Cerebellar cortex (tissue), 1 donor: ENCODE measurements around the gene NR1D1.

Experiments
- DNase-seq: peaks from one replicate; pipeline ENCODE4 v3.0.0-alpha.2; 2015; ENCODE audit warnings: low spot score

NR1D1 gene

DNA sequence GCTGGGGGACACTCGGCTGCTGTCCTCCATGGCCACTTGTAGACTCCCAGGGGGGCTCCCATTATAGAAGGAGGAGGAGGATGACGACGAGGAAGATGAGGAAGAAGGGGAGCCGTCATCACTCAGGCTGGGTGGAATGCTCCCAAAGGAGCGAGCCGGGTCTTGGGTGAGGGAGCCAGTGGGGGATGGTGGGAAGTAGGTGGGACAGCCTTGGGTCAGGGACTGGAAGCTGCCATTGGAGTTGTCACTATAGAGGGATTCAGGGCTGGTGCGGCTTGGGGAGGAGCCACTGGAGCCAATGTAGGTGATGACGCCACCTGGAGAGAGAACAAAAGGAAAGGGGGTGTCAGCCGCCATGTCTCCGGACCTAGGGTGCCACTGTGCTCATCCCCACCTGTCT lies 3.3 kb downstream of the NR1D1 start:
- DNase-seq: no peak

DNA sequence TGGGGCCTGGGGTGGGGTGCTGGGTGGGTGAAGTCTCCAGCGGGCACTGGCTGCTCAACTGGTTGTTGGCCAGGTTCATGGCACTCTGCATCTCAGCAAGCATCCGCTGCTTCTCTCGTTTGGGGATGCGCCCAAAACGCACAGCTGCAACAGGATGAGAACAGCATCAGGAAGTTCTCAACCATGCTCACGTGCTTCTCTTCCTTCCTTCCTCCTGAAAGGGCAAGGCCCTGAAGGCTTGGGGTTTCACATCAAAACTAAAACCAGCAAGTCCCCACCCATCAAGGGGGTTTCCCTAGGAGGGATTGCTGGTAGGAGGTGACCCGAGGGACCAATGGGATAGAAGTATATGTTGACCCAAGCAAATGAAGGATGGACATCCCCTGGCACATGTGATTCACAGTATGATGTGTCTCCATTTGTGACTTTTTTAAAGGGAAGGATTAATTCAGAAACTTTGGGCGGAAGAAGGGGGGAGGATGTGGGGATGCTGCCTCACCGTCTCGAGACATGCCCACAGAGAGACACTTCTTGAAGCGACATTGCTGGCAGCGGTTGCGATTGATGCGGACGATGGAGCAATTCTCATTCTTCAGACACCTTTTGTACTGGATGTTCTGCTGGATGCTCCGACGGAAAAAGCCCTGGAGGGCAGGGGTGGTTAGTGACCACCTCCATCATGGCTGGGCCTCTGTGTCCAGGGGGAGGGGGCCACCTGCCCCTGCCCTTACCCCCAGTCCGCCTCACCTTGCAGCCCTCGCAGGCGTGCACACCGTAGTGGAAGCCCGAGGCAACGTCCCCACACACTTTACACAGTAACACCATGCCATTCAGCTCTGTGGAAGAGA lies 4.2 kb downstream of the NR1D1 start:
- DNase-seq: no peak

DNA sequence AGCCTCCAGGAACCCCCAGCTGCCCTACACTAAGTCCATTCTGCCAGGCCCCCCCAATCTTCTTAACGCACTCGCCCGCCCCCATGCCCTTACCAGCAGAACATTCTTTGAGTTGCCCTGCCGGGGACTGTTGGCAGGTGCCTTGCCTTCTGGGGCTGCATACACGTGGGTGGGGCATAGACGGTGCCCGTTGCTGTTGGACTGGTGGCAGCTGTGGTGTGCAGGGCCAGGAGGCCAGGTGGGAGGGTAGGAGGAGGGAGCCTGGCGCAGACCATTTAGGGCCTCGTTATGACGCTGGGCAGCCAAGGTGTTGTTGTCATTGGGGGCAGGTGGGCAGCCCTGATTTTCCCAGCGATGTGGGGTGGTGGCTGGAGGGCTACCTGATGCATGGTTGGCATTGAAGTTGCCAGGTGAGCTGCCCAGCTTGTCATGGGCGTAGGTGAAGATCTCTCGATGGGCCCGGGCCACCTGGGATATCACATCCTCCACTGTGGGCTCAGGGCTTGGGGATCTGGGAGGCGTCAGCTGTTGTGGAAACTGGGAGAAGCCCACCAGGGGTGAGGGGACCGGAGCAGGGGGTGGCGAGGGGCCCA lies 4.9 kb downstream of the NR1D1 start:
- no peak for DNase-seq

DNA sequence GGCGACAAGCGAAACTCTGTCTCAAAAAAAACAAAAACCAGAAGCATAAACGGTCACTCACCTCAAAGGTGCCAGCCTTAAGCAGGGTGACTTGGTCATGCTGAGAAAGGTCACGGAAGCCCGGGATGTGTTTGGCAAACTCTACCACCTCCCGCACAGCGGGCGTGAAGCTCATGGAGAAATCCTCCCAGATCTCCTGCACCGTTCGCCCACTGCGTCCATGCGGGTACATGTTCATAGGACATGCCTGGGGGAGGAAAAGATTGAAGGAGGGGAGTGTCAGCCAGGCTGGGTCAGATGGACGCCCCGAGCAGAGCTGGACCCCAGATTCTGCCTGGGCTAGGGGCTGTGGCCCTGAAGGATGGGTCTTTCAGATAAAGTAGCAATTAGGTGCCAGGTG lies 5.5 kb downstream of the NR1D1 start:
- no peak for DNase-seq

DNA sequence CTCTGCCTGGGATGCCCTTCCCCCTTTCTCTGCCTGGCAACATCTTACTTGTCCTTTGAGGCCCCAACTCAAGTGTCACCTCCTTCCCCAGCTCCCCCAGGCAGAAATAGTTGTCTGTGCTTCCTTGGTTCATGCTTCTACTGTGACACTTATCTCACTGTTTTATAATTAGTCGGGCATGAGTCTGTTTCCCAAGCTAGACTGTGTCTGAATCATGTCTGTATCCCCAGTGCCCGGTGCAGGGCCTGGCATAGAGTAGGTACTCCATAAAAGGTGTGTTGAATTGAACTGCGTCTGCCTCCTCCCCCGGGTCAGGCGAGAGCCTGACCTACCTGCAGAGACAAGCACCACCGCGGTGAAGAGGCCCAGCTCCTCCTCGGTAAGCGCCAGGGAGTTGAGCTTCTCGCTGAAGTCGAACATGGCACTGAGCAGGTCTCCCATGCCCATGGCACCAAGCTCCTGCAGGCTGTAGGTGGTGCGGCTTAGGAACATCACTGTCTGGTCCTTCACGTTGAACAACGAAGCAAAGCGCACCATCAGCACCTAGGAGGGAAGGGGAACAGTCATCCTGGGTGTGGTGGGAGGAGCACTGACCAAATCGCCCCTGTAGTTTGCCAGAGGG lies 6.7 kb downstream of the NR1D1 start:
- DNase-seq: no peak

DNA sequence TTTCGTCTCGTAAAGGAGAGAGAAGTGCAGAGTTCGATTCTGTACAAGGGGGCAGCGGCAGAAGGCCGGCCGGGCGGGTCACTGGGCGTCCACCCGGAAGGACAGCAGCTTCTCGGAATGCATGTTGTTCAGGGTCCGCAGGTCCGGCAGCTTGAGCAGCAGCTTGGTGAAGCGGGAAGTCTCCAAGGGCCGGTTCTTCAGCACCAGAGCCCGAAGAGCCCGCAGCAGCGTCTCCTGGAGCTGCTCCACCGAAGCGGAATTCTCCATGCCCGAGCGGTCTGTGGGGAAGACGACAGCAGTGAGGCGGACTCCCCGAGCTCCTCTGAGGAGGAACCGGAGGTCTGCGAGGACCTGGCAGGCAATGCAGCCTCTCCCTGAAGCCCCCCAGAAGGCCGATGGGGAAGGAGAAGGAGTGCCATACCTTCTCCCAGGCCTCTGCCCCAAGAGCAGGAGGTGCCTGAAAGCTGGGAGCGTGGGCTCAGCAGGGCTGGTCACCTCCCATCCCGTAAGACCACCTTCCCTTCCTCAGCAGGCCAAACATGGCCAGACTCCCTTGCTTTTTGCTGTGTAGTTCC lies 7.3 kb downstream of the NR1D1 start:
- DNase-seq: no peak

DNA sequence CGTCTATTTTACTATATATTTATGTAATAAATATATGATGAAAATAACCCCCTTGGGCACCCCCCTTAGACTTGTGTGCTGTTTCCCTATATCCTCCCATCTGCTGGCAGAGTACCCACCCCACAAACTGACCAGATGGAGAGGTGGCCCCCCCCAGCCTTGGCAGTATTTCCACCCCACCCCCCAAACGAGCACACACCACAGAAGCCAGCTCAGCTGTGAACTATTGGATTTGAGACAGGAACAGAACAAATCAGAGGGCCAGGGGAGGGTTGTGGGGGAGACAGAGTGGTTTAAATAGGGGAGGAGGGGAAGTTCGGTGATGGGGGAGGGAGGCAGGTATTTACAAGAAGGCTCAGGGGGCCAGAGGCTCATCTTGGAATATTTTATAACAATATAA lies 7.8 kb downstream of the NR1D1 start:
- DNase-seq: peak; percentile 84

DNA sequence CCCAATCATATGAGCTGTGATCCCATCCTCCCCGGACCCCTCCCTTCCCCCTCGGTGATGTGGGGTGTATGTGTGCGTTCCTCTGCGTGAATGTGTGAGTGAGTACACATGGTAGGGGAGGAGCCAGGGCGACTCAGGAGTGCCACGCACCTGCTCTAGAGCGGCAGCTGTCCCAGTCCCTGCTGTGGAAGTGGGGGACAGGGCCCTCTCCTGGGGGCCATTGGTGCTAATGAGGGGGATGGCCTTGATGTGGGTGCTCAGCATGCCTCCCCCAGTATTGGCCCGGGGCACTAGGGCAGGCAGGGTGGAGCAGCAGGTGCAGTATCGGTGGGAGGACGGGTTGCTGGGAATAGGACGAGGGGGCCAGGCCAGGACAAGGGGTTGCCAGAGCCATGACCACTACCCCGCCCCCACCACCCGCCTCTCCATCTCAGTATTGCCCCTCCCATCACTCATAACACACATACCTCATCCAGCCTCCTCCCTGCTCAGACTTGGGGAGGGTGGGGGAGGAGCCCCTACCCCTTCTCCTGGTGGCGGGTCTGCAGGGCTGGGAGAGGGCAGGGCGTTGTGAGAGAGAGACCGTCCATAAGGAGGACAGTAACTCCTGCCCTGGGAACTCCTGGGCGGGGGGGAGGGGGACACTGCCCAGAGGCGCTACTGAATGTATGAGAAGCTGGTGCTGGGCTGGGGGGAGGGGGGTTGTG lies 8.5 kb downstream of the NR1D1 start:
- DNase-seq: no peak

DNA sequence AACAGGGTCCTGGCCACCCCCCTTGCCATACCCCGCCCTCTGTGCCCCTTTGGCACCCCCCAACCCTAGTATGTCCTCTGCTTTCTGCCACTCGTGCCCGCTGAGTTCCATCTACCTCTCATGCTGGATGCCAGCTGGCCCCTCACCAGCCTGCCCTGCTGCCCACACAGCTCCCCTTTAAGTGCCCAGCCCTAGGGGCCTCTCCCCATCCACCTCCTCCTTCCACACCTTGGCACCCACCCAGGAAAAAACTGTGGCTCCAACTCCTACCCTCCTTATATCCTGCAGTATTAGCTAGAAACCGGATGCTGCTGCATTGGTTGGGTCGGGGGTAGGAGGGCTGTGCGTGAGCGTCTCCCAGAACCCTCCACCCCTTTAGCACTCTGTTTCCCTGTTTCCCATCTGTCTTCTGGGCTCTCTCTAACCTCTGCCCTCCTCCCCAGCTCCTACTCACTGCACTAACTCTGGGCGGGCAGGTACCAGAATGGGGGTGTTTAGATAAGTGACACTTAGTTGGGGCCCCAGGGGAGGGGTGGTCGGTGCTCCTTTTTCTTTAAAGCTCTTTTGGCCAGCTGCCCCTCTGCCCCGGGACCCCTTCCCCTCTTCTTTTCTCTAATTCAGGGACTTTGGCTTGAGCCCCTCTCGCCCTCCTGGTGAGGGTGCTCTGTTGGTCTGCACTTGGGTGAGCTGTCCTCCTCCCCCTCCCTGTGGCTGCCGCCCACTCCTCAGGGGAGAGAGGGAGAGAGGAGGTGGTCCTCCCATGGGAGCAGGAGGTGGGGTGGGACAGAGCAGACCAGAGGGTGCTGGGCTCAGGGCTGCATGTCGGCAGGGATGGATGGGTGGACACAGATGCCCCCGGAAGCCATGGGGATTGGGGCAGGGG lies 9.9 kb downstream of the NR1D1 start:
- DNase-seq: no peak

DNA sequence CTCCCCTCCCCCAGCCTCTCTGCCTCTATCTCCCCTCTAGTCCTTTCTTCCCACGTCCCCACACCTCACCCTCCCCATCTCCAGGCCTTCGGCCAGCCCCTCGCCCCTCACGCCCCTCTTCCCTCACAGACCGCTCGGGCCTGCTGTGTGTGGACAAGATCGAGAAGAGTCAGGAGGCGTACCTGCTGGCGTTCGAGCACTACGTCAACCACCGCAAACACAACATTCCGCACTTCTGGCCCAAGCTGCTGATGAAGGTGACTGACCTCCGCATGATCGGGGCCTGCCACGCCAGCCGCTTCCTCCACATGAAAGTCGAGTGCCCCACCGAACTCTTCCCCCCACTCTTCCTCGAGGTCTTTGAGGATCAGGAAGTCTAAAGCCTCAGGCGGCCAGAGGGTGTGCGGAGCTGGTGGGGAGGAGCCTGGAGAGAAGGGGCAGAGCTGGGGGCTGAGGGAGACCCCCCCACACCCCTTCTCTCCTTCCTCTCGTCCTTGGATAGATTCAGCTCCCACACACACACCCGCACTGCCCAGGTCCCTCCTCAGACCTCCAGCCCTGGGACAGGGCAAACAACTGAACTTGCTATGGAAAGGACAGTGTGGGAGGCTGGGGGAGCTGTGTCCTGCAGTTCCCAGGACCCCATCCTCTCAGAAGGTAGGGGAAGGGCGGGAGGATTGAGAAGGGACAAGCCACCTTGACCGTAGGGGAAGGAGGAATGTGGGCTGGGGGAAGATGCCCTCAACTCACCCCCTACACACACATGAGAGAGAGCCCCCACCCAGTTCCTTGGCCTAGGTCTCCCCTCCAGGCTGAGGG lies 11.1 kb downstream of the NR1D1 start:
- no peak for DNase-seq

DNA sequence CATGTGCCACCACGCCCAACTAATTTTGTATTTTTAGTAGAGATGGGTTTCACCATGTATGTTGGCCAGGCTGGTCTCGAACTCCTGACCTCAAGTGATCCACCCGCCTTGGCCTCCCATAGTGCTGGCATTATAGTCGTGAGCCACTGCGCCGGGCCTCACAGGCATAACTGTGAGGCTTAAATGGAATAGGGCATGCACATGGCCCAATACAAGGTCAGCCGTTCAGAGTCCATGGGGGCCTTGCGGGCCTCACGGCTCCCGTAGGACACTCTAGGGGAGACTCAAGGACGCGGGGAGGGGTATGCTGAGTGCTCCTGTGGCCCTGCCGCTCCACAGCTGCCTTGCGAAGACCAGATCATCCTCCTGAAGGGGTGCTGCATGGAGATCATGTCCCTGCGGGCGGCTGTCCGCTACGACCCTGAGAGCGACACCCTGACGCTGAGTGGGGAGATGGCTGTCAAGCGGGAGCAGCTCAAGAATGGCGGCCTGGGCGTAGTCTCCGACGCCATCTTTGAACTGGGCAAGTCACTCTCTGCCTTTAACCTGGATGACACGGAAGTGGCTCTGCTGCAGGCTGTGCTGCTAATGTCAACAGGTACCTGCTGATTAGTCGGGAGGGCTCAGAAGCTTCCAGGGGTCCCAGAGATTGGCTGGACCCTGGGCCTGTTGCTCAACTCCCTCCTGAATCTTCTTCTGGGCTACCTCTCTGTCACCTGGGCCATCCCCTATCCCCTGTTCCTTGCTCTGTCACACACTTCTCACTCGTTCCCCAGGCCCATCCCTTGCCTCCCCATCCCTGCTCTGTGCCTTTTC lies 12.3 kb downstream of the NR1D1 start:
- no peak for DNase-seq

DNA sequence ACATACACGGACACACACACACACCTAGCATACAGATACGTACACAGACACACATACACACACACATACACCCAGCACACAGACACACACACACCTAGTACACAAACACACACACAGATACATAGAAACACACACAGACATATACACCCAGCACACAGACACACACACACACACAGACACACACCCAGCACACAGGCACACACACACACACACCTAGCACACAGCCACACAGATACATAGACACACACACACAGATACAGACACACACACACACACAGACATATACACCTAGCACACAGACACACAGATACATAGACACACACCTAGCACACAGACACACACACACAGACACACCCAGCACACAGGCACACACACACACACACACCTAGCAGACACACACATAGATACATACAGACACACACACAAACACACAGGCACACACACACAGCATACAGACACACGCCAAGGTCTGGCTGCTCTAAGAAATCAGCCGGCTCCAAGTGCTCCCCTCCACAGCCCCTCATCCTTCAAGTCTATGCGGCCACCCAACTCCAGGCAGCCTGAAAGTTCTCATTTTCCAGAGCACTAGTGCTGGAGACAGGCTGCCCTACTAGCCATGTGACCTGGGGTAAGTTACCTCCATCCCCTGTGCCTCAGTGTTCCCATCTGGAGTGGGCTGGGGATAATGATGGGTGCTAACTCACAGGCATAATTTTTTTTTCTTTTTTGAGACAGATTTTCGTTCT lies 13.2 kb downstream of the NR1D1 start:
- DNase-seq: no peak

DNA sequence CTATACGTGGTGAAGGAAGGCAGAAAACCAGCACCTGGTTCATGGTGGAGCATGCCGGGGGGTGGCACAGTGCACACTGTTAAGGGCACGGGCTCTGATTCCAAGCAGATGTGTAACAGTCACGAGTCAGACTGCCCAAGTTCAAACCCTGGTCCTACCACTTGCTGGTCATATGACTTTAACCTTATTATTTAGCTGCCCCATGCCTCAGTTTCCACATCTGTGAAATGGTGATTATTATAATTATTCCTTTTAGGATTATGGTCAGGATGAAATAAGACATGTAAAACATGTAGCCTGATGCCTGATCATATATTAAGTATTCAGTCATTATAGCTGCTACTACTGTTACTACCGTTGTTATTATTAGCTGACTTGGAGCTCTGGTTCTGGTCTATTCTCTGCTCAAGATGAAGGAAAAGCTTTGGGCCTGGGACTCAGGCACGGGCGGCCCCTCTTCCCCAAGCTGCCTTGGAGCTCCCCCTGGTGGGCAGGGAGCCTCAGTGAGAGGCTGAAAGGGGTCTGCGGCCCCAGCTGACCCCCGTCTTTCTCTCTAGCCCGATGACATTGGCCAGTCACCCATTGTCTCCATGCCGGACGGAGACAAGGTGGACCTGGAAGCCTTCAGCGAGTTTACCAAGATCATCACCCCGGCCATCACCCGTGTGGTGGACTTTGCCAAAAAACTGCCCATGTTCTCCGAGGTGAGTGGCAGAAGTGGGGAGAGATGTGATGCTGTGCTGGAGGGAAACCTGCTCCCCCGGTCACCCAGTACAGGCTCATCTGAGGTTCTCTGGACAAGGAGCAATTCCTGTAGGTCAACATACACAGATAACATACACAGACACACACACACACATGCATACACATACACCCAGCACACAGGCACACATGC lies 14.0 kb downstream of the NR1D1 start:
- DNase-seq: peak; percentile 69

DNA sequence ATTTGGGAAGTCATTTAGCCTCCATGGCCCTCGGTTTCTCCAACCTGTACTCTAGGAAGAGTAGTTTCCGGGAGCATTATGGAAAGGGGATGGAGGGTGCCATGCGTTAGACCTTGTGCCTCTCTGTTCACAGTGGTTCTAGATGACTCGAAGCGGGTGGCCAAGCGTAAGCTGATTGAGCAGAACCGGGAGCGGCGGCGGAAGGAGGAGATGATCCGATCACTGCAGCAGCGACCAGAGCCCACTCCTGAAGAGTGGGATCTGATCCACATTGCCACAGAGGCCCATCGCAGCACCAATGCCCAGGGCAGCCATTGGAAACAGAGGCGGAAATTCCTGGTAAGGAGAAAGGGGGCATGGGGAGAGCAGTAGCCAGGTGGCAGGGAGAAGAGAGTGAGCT lies 15.9 kb downstream of the NR1D1 start:
- DNase-seq: no peak

DNA sequence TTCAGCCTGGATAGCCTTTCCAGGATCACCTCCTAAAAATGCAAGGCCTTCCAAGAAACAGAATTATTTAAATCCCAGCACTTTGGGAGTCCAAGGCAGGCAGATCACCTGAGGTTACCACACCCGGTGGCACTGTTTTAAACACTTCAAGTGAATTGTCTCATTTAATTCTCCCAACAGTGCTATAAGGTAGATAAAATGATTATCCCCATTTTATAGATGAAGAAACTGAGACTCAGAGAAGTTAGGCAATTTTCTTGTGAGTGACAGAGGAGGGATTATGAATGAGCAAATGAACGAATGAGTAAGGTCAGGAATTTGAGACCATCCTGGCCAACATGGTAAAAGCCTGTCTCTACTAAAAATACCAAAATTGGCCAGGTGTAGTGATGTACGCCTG lies 20.8 kb downstream of the NR1D1 start:
- DNase-seq: no peak

DNA sequence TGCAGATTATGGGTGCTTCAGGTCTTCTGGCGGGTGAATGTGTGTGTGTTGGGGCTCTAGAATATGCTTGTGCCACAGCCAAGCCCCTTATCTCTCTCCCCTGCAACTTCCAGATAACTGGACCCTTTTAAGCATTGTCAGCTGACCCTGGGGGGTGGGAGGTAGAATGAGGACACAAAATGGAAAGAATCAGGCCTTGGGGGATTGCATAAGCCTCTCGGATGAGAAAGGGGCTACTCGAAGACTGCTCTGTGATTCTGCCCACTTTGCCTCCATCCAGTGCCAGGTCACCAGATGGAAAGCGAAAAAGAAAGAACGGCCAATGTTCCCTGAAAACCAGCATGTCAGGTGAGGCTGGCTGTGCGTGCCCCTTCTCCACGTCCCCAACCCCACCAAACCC lies 23.8 kb downstream of the NR1D1 start:
- DNase-seq: peak; percentile 75

DNA sequence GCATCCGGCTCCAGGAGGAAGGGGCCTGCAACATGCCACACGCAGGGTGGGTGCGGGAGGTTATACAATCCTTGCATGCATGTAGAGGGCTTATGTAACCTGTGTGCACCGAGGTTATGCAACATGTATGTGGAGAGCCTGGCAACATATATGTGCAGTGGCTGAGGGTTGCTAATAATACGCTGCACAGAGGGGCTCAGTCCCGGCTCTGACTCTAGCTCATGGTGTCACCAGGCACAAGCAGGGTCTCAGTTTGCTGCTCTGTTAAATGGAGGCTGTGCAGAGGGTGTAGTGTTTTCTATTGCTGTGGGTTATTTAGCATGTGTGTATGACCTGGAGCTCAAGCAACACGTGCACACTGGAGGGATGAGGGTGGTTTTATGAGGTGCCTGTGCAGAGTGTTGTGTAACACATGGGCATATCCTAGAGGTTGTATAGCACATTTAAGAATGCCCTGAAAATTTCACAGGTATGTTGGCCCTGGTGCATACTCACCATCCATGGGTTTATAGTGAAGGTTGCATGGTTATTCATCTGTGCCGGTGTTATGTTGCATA lies 24.4 kb downstream of the NR1D1 start:
- peak; percentile 34 for DNase-seq
